ENCODE data around the gene DYSF. TPM values are rescaled to one million over a fixed set of nuclear protein-coding genes. Genes with fewer than 3 reads are reported as not detected.

The DYSF gene
- total RNA-seq, 1 experiment from 2014 or later: 0.89 TPM

DNA sequence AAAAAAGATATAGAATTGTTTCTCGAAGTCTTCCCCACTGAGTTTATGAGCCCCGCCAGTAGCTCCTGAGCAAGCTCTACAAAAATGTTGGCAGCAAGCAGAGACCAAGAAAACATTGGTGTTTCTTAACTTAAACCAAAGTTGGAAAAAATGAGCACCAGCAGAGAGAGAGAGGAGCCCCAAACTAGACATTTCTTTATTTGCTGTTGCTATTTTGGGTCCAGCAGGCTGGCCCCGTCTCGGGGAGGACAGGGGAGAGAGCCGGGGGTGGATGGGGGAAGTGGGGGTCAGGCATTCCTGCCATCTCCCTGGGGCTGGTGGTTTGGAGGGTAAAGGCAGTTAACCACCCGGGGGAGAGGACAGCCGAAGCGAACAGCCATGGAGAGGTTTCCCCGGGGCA, 113.0 kb downstream of the DYSF start:
- H3K9me2 ChIP-seq (ENCODE audit: insufficient read depth): no peaks in the 10 kb centered on the region
- H3K27ac ChIP-seq (ENCODE audit: low read depth, low read length): no peak overlapping the region
- H3K9me3 ChIP-seq (ENCODE audit: control insufficient read depth in 1 of 2, insufficient read depth in 1 of 2, low read depth in 1 of 2, low read length in 2 of 2): no peaks in the 10 kb centered on the region
- H3K36me3 ChIP-seq (ENCODE audit: control insufficient read depth in 1 of 2, insufficient read depth in 2 of 2, low read length in 2 of 2): no peaks in the 10 kb centered on the region
- no peak overlapping the region for H3K4me2 ChIP-seq (ENCODE audit: low read length)
- H3K4me3 ChIP-seq (replicated peaks in 1 of 2; ENCODE audit: low read depth in 1 of 2, low read length in 2 of 2): no peak overlapping the region
- POLR2A ChIA-PET: no interaction called here
- H3K4me1 ChIP-seq (ENCODE audit: control insufficient read depth in 1 of 2, insufficient read depth in 2 of 2, low read length in 2 of 2): peaks cover 0 to 7% of the 10 kb centered on the region in 2 experiments; a peak in 2 of 4 replicates
- CTCF ChIA-PET: no interaction called here
- intact Hi-C loops (cut with micrococcal nuclease): no loop called here
- H3K27me3 ChIP-seq (ENCODE audit: insufficient read depth, low read length): no peaks in the 10 kb centered on the region
- no peaks in the 10 kb centered on the region for H4K20me1 ChIP-seq (ENCODE audit: insufficient read depth)
- no peak overlapping the region for H2AFZ ChIP-seq (ENCODE audit: low read depth, low read length, poor library complexity, severe bottlenecking)
- RAD21 ChIA-PET (ENCODE audit: low non-redundant PET in 1 of 2, low total read pairs in 2 of 2, uncharacterized antibody in 2 of 2, unreplicated experiment in 2 of 2): no interaction called here
- no peak for ATAC-seq
- no peak for DNase-seq (ENCODE audit: low read depth, low spot score)
- H3K79me2 ChIP-seq (ENCODE audit: insufficient read depth, low read length): no peaks in the 10 kb centered on the region
- BruUV-seq (replicated peaks): no TSS peak
- no peak for TF ChIP-seq POLR2A (IDR thresholded peaks at IDR 0.05; ENCODE audit: borderline replicate concordance, extremely low read depth, insufficient read depth, insufficient read length)
- TF ChIP-seq EGR1 (IDR thresholded peaks at IDR 0.05; ENCODE audit: low read depth): no peak
- no peak for TF ChIP-seq CEBPB (IDR thresholded peaks at IDR 0.05; ENCODE audit: low read depth)
- TF ChIP-seq TCF7L2 (IDR thresholded peaks at IDR 0.05; ENCODE audit: borderline replicate concordance, extremely low read depth, insufficient read depth, insufficient read length): no peak
- TF ChIP-seq, protein P1, sequence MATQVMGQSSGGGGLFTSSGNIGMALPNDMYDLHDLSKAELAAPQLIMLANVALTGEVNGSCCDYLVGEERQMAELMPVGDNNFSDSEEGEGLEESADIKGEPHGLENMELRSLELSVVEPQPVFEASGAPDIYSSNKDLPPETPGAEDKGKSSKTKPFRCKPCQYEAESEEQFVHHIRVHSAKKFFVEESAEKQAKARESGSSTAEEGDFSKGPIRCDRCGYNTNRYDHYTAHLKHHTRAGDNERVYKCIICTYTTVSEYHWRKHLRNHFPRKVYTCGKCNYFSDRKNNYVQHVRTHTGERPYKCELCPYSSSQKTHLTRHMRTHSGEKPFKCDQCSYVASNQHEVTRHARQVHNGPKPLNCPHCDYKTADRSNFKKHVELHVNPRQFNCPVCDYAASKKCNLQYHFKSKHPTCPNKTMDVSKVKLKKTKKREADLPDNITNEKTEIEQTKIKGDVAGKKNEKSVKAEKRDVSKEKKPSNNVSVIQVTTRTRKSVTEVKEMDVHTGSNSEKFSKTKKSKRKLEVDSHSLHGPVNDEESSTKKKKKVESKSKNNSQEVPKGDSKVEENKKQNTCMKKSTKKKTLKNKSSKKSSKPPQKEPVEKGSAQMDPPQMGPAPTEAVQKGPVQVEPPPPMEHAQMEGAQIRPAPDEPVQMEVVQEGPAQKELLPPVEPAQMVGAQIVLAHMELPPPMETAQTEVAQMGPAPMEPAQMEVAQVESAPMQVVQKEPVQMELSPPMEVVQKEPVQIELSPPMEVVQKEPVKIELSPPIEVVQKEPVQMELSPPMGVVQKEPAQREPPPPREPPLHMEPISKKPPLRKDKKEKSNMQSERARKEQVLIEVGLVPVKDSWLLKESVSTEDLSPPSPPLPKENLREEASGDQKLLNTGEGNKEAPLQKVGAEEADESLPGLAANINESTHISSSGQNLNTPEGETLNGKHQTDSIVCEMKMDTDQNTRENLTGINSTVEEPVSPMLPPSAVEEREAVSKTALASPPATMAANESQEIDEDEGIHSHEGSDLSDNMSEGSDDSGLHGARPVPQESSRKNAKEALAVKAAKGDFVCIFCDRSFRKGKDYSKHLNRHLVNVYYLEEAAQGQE (IDR thresholded peaks at IDR 0.05; ENCODE audit: low read depth): no peak
- no peak for TF ChIP-seq JUND (IDR thresholded peaks at IDR 0.05)
- TF ChIP-seq SIN3A (IDR thresholded peaks at IDR 0.05; ENCODE audit: low read depth): no peak
- no peak for TF ChIP-seq FOSL1 (IDR thresholded peaks at IDR 0.05; ENCODE audit: low read depth)
- TF ChIP-seq ZBTB33 (IDR thresholded peaks at IDR 0.05; ENCODE audit: extremely low read depth, insufficient replicate concordance, low read length): no peak
- TF ChIP-seq EZH2phosphoT487 (IDR thresholded peaks at IDR 0.05; ENCODE audit: borderline replicate concordance): no peak
- H3K9ac ChIP-seq (ENCODE audit: low read length): no peak overlapping the region
